GM12874 (cell line): ENCODE data around the gene MAS1.

Experiments
- TF ChIP-seq, protein P1 (sequence below): IDR thresholded peaks from 2 replicates; pipeline ENCODE4 v1.5.1; 2011; ENCODE audit warnings: low read depth, mild to moderate bottlenecking, control low read depth, low read length, moderate library complexity; ENCODE audit not compliant: insufficient read depth

Gene MAS1

DNA sequence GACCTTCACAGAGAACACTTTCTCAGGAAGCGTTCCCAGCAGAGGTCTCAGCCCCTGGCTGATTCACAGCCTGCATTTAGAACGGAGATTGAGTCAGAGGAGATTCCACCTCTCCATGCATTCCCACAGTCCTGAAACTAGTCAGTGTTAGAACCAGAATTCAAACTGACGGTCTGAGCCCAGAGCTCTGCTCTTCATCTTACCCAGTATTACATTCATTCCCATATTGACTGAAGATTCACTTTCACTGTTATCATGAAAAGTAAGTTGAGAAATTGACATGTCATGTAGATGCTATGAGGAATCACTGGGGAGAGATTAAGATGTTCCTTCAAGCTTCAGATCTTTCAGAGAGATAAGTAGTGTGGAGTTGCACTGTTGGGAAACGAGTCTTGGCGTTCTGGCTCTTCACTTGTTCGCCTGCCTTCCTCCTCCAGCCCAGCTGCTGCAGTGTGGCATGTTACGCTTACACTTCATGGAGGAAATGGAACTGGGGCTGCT is 28.3 kb downstream of the MAS1 start:
- TF ChIP-seq, protein P1, sequence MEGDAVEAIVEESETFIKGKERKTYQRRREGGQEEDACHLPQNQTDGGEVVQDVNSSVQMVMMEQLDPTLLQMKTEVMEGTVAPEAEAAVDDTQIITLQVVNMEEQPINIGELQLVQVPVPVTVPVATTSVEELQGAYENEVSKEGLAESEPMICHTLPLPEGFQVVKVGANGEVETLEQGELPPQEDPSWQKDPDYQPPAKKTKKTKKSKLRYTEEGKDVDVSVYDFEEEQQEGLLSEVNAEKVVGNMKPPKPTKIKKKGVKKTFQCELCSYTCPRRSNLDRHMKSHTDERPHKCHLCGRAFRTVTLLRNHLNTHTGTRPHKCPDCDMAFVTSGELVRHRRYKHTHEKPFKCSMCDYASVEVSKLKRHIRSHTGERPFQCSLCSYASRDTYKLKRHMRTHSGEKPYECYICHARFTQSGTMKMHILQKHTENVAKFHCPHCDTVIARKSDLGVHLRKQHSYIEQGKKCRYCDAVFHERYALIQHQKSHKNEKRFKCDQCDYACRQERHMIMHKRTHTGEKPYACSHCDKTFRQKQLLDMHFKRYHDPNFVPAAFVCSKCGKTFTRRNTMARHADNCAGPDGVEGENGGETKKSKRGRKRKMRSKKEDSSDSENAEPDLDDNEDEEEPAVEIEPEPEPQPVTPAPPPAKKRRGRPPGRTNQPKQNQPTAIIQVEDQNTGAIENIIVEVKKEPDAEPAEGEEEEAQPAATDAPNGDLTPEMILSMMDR: no peak

DNA sequence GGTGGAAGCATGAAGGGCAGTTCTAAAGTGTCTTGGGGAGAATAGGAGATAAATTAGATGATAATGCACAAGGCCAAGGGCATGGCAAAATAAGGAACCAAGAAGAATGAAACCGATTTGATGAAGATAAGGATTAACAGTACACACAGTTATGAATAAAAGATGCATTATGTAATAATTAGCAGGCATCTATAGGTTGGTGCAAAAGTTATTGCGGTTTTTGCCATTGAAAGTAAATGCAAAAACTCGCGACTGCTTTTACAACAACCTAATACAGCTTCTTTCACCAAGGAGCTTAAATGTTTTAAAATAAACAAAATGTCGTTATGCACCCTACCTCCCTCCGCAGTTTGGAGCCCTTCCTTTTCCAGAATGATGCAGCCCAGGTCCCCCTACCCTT is 29.0 kb downstream of the MAS1 start:
- TF ChIP-seq, protein P1: no peak

DNA sequence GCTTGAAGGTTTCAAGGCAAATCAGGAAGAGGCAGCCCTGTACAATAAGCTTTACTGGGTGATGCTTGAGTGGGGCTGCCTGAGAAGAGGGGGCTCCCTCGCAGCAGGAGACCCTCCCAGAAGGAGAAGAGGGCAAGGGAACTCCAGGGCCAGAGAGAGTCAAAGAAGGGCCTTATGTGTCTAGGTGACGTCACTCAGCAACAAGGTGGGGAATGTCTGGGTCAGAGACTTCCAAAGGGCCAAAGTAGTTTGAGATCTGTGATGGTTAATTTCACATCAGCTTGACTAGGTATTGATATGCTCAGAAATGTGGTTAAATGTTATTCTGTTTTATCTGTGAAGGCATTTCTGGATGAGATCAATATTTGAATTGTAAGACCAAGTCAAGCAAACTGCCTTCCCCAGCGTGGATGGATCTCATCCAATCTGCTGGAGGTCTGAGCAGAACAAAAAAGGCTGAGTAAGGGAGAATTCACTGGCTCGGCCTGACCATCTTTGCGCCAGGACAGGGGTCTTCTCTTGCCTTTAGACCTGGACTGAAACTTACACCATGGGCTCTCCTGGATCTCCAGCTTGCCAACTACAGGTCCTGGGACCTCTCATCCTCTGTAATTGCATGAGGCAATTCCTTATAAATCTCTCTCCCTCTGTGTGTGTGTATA is 35.9 kb downstream of the MAS1 start:
- TF ChIP-seq, protein P1: no peak

DNA sequence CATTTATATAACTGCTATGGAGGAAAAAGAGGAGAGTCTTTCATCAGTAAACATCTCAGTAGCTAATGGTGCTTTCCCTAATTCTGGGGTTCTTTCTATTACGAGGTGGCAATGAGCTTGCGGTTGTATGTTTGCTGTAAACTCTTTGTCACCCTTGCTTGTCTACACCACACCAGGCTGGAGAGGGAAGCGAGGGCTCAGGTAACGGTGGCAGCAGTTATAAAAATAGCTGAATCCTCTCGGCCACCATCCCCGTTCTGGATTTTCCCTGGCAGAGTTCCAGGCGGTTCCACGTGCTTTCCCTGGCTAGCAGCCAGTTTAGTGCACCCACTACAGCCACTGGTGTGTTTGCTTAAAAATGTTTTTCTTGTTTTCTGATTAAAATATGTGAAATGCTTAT is 39.0 kb downstream of the MAS1 start:
- TF ChIP-seq, protein P1: no peak

DNA sequence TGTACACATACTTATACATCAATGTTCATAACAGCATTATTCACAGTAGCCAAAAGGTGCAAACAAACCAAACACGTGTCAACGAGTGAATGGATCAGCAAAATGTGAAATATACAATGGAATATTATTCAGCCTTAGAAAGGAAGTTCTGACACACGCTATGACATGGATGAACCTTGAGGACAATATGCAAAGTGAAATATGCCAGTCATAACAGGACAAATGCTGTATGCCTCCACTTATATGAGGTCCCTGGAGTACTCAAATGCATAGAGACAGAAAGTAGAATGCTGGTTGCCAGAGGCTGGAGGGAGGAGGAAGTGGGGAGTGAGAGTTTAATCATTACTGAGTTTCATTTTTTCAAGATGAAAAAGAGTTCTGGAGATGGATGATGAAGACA is 40.3 kb downstream of the MAS1 start:
- TF ChIP-seq, protein P1: no peak

DNA sequence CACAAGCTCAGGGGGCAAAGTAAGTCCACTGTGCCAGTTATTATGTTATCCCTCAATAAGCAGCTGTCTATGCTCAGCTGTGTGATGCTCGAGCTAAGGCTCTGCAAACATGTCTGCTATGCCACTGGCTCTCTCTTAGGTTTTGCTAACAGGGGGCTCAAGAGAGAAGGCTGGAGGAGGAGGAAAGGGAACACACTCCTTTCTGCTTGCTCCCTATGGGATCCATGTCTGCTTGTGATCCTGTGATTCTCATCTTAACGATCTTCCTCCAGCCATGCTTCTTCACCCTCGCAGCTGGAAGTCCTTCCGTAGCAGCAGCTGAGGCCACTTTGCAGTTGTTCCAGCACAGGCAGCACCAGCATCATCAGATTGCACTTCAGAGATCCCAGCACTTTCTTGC is 41.1 kb downstream of the MAS1 start:
- TF ChIP-seq, protein P1: no peak

DNA sequence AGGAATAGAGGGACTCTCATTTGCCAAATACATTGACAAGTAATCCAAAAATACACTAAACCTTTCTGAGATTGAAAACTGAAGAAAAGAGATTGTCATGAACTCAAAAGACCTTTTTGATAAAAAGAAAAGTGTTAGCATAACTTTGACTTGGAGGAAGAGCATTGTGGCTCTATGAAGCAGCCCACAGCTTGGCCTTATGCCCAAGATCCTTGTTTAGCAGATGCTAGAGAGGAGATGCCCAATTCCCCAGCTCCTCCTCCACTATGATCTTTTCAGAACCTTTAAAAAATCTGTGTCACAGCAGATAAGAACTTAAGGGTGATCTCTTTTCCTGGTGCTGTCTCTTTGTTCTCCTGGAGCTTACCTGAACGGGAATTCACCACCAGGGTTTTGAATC is 42.3 kb downstream of the MAS1 start:
- TF ChIP-seq, protein P1: no peak
